Inflammatory macrophage treated with lipopolysaccharide for 4 hours (primary cell): ENCODE measurements around the gene GRPEL1.
"Not testable (repeated sequence)": the region's sequence is repeated elsewhere in the genome, so short reads cannot be mapped to it uniquely, and the experiment has no call there.

Source experiments
- DNase-seq: peaks from one replicate; pipeline ENCODE4 v3.0.0-alpha.2; 2020

Gene GRPEL1

DNA sequence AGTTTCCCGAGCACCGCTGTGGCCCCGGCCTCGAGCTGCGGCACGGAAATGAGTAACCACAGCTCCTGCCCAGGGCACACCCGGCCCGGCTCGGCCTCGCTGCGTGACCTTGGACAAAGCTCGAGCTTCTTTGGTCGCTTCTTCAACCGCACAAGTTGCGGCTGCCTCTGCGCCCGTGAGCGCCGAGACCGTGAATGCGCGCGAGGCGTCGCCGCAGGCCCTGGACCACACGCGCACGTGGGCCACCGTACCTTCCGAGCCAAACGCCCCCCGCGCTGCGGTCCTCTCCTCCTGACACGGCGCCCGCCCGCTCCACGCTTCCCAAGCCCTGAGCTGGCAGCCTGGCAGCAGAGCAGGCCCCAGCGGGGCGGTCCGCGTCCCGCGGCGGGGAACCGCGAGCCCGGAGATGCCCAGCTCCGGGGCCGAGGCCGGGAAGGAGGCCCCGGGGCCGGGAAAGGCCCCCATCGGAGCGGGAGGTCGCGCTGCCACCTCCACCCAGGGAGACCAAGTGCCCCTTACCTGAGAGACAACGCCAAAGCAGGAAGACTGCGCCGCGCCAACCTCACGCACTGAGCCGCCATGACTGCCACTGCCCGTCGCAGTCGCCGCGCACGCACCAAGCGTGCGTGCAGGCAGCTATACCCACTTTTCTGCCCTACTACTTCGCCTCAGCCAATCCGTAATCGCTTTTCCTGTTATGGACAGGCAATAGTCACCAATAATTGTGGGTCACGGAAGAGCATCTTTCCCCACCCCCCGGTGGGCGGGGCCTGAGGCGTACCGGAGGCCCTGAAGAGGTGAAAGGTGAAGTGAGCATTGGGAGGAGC lies at the start of gene GRPEL1:
TSS of gene GRPEL1 (minus strand) at position 613 of the 827 bp plus-strand sequence. CDS start at position 581, 32 bp downstream.
- peak; percentile 100 for DNase-seq

DNA sequence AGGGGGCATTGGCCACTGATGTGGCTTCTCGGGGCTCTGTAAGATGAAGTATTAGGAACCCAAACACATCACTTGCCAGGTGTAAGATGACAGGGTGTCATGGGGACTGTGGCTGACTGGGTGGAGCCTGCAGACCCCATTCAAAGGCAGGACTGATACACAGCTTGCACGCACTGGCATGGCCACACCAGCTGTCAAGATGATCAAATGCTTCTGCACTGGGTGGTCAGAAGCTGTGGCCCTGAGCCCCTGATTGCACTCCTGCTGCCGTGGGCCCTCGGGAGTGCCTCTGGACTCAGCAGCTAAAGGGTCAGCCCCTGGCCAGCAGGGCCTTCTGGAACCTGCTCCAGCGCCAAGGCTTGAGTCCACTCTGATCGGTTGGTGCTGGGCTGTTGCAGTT lies 48.8 kb upstream of the GRPEL1 start:
- DNase-seq, result no peak

GRCh38 chr4:7115557-7116340 lies 47.9 kb upstream of the GRPEL1 start:
- no peak for DNase-seq

DNA sequence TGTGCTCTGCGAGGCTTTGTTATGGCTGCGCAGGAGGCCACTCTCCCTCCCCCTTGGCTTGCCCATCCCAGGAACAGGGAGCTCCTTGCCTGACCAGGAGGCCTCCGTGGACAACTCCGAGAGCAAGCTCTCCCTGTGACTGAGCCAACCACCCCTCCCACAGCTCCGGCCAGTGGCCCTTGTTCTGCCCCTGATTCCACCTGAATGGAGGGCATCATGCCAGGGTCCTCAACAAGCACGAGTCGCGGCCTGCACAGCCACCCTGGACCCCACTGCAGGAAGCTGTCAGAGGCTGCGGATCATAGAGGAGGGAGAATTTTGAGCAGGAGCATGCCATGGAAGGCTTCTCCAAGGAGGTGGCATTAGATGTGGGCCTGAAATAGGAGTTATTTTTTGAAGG lies 44.8 kb upstream of the GRPEL1 start:
- DNase-seq, result no peak

DNA sequence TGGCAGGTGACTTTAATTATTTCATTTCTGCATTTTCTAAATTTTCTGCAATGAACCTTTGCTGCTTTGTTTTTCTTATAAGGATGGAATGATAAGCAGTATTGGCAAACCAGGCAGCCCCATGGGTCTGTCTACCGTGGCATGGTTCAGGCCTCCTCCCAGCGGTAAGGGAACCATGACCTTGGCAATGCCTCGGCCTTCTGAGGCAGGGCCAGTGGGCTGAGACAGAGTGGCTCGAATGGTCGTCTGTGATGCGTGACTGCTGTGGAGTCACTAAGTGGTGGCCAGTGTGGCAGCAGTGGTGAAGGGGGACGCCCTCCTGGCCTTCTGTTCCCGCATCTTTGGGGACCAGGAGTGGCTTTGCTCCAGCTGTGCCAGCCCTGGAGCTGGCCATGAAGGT lies 43.6 kb upstream of the GRPEL1 start:
- DNase-seq, result no peak

GRCh38 chr4:7110546-7110945 lies 42.7 kb upstream of the GRPEL1 start:
- DNase-seq, result no peak

DNA sequence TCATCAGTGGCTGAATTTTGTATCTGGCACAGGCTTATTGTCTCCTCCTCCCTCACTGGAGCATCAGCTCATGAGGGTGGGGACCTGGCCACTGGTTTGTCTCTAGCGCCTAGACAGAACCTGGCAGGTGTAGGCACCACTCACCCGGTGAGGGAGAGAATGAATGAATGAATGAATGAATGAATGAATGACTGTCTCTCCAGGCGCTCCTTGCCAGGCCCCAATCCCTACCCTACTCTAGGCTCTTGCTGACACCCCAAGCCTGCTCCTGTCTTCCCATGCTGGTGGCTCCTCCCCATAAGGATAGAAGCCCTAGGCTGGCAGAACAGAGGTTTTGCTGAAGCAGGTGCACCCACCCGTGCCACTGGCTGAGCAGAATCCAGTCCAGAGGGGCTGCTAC lies 41.3 kb upstream of the GRPEL1 start:
- DNase-seq, result no peak

DNA sequence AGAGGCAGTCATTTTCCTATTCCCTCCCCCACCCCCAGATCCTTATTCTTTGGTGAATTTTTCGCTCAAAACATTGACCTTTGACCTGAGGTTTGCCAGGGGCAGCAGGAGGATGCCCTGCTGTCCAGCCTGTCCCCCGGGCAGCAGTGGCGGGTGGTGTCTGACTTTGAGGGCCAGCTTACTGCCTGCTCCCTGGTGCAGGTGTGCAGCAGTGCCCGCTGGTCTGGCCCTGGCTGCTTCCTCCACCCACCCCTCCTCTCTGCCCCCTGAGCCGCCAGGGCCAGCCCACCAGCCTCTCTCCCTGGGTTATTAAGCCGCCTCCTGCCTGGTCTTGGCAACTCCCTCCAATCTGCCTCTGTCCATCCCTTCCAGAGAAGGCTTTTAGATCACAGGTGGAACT lies 40.8 kb upstream of the GRPEL1 start:
- DNase-seq, result no peak

GRCh38 chr4:7108046-7108625 lies 40.3 kb upstream of the GRPEL1 start:
- DNase-seq, result no peak

DNA sequence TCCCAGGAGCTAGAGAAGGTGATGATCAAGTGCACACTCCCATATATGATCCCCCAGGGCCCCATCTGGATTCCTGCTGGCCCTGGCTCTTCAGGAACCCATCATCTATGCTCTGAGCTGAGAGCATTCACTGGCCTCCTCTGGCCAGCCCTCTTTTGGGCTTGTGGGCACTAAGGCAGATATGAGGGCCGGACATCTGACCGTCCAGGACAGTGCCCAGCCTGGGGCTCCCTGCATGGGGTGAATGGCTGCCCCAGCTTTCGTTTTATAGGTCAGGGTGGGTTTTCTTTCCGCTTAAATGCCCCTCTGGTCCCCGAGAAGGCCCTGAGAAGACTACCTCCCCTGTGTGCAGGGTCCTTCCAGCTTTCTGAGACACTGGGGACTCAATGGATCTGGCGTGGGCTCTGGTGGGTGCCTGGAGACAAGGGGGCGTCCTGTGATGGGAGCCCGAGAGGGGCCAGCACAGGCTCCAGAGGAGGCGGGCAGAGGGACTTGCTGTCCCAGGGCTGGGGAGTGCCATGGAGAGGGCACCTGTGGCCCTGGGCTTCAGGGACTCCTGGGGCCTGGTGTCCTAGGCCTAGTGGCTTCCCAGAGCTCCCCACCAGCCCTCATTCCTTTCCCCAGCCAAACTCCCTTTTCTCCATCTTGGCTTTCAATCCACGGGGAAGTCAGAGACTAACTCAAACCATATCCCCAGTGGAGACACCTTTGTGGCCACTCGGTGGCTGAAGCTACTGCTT lies 39.5 kb upstream of the GRPEL1 start:
- DNase-seq, result no peak

GRCh38 chr4:7105276-7105675 lies 37.4 kb upstream of the GRPEL1 start:
- DNase-seq, result no peak

DNA sequence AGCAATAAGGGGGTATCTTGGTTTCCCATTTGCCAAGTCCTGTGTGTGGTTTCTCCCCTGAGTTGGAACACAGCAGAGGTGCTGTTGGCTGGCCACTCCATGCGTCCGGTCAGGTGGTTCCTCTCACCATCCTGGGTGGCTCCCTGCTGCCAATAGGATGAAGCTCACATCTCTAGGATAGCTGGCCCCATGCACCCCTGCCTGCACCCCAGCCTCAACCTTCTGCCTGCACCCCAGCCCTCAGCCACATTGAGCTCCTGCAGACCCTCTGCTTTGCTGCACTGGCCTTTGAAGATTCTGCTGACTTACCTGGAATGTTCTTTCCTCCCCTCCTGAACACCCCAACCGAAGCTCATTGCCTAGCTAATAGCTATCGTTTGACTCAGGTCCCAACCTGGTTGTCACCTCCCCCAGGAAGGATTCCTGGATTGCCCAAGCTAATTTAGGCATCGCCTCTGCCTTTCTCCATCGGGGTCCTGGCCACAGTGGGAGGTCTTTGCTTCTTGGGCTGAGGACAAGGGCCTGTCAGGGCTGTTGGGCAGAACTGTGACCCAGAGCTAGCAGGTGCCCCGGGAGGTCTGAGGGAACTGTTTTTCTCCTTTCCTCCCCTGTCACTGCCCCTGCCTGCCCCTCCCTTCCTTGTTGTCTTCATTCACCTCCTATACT lies 36.6 kb upstream of the GRPEL1 start:
- DNase-seq, result no peak

DNA sequence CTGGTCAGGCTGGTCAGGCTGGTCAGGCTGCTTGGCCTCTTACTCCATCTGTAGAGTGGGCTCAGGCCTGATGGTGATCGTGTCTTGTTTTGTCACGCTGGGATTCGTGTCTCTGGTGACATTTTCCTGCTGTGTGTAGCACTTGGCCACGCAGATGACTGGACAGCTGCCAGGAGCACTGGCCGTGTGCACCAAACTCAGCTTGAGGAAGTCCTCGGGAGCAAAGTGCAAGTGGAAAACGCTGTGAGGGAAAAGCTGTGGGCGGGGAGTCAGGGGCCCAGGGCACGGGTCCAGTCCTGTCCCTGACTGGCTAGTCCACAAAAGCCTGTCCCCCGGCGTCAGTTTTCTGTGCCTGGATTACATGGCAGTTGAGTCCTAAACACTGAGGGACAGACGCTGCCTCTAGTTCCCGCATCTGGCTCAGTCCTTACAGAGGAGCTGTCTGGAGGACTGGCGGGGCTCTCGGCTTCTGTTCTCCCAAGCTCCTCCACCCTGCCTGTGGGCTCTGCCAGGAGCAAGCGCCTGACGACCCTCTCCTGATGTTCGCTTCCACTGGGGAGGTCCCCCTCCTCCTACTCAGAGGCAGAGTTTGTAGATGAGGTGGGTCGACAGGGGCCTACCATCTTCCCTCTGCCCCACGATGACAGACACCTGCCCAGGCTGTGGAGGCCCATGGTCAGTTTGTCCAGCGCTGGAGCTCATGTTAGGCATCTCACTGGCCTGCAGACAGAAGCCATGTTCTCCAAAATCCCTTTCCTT lies 35.9 kb upstream of the GRPEL1 start:
- DNase-seq, result peak; percentile 62

DNA sequence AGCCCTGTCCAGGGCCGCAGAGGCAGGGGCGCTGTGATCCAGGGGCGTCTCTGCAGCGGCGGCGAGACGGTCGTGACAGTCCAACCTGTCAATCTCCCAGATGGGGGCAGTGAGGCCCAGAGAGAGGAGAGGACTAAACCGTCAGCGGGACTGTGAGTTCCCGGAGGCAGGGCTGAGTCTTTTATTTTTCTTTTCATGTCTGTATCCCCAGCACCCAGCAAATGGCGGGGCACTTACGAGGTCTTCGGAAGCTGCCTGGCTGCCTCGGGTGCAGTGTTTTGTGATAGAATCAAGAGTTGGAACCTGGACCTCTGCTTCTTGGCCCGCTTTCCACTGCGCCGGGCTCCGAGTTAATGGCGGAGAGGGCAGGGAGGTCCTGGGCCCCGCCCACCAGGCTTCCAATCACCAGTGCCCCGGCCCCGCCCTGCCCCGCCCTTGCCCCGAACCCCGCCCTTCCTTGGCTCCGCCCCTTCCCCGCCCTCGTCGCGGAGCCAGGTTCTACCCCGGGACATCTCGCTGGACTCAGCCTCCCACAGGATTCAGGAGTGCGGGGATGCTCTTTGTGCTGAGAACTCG lies 35.3 kb upstream of the GRPEL1 start:
- DNase-seq, result peak; percentile 82

- DNase-seq, result not testable (repeated sequence)
Measured at GRCh38 chr4:7102516-7102909, 34.6 kb upstream of the GRPEL1 start.

GRCh38 chr4:7101692-7102515 lies 34.0 kb upstream of the GRPEL1 start:
- DNase-seq, result peak; percentile 71

- DNase-seq, result no peak
Measured at GRCh38 chr4:7096236-7096635, 28.4 kb upstream of the GRPEL1 start.

DNA sequence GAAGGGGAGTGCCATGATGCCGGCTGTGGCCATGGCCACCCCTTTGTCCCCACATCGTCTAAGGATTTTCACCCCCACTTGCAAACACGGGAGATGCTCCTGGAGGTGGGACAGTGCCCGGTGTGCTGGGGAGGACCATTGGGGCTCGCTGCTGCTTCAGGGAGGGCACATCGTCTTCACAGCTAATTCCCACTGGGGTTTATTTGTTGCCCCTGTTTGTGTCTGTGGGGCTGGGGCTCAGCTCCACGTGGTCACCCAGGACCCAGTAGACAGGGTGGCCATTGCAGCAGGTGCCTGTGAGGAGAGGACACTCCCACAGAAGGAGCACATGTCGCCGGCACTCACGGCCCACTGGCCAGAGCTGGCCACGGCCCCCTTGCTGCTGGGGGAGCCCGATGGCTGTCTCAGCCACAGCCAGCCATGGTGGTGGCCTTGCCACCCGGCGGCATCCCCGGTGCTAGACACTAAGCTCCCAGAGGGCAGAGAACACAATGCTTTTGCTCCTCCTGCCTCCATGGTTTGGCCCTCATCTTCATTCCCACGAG lies 27.8 kb upstream of the GRPEL1 start:
- no peak for DNase-seq

DNA sequence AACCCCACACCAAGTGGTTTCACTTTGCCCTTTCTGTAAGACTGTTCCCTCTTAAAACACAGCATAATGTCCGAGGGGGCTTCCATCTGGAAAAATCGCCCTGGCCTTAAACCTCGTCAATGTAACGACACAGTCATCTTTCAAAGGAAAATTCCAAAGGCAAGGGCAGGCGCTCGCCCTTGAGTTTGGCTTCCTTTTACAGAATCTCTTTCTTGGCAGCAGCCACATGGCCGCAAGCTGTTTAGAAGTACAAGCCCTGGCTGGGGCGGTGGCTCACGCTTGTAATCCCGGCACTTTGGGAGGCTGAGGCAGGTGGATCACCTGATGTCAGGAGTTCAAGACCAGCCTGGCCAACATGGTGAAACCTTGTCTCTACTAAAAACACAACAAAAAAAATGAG lies 27.1 kb upstream of the GRPEL1 start:
- no peak for DNase-seq

DNA sequence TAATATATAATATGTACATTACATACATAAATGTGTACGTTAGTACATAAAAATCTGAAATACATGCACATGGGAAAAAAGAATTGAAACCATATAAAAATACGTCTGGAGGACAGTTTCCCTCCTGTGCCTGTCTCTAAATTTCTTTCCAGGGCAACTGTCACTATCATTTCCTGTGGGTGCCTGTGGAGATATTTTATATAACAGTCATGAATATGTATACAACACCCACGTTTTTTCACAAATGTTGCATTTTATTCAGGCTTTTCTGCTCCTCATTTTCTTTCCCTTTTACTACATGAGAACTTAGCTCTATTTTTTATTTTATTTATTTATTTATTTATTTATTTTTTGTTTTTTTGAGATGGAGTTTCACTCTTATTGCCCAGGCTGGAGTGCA lies 24.2 kb upstream of the GRPEL1 start:
- no peak for DNase-seq
